HepG2 (cell line): ENCODE results near the gene CNNM3. TPM values are rescaled to one million over a fixed set of nuclear protein-coding genes. Genes with fewer than 3 reads are reported as not detected.
A peak's percentile ranks its signal among the peaks of the same experiment; 100 is the strongest.

Source experiments
- DNMT1 ChIP-seq: sonication (generic); formaldehyde crosslinking; IDR thresholded peaks from 2 replicates; pipeline ENCODE4 v1.5.1; 2020; ENCODE audit warnings: mild to moderate bottlenecking, missing genetic modification reagents
- FOXO4 ChIP-seq: sonication (generic); formaldehyde crosslinking; conservative IDR thresholded peaks from 2 replicates; pipeline ENCODE4 v1.8.1; 2023; ENCODE audit warnings: missing genetic modification reagents
- GATAD2A ChIP-seq: IDR thresholded peaks from 2 replicates; pipeline ENCODE4 v1.6.1; 2016
- HOXA3 ChIP-seq: sonication (generic); formaldehyde crosslinking; IDR thresholded peaks from 2 replicates; pipeline ENCODE4 v1.5.0; 2020; ENCODE audit warnings: missing genetic modification reagents
- KDM2A ChIP-seq: sonication (generic); formaldehyde crosslinking; IDR thresholded peaks from 2 replicates; pipeline ENCODE4 v1.4.0; 2020; ENCODE audit warnings: low read depth, missing genetic modification reagents, borderline replicate concordance
- LRRFIP1 ChIP-seq: sonication (generic); formaldehyde crosslinking; conservative IDR thresholded peaks from 2 replicates; pipeline ENCODE4 v1.4.0; 2020; ENCODE audit warnings: missing genetic modification reagents
- MEIS1 ChIP-seq: sonication (generic); formaldehyde crosslinking; IDR thresholded peaks from 2 replicates; pipeline ENCODE4 v1.9.0; 2021; ENCODE audit warnings: mild to moderate bottlenecking, missing genetic modification reagents, moderate library complexity, borderline replicate concordance
- MTA1 ChIP-seq: sonication (generic); formaldehyde crosslinking; IDR thresholded peaks from 2 replicates; pipeline ENCODE4 v1.4.0; 2020; ENCODE audit warnings: missing genetic modification reagents, mild to moderate bottlenecking, borderline replicate concordance
- SALL1 ChIP-seq: sonication (generic); formaldehyde crosslinking; IDR thresholded peaks from 2 replicates; pipeline ENCODE4 v1.8.0; 2022; ENCODE audit warnings: mild to moderate bottlenecking, missing genetic modification reagents
- SRSF4 ChIP-seq: fragments of 200-400 bp; formaldehyde crosslinking; IDR thresholded peaks from one replicate; pipeline ENCODE4 v1.6.1; 2018; ENCODE audit warnings: mild to moderate bottlenecking, low read depth, low read length, moderate library complexity; ENCODE audit not compliant: poor library complexity, severe bottlenecking
- TBL1XR1 ChIP-seq: fragments of 150-350 bp; IDR thresholded peaks from 2 replicates; pipeline ENCODE4 v1.6.1; 2014; ENCODE audit warnings: borderline replicate concordance, low read length; ENCODE audit not compliant: partially characterized antibody
- TEAD3 ChIP-seq: optimal IDR thresholded peaks from 2 replicates; pipeline ENCODE3; 2016; ENCODE audit warnings: borderline replicate concordance
- YY1 ChIP-seq: IDR thresholded peaks from 2 replicates; pipeline ENCODE4 v1.6.1; 2011; ENCODE audit warnings: low read length, low read depth, moderate library complexity, mild to moderate bottlenecking; ENCODE audit not compliant: insufficient read depth, insufficient replicate concordance
- ZFP1 ChIP-seq: IDR thresholded peaks from 2 replicates; pipeline ENCODE4 v1.6.1; 2016
- ZNF24 ChIP-seq: fragments of 450-650 bp; IDR thresholded peaks from 2 replicates; pipeline ENCODE4 v1.6.1; 2017; ENCODE audit warnings: antibody characterized with exemption, mild to moderate bottlenecking
- ZNF550 ChIP-seq: sonication (generic); formaldehyde crosslinking; IDR thresholded peaks from 2 replicates; pipeline ENCODE4 v1.4.0; 2020; ENCODE audit warnings: mild to moderate bottlenecking, missing genetic modification reagents, borderline replicate concordance
- ZNF562 ChIP-seq: sonication (generic); formaldehyde crosslinking; IDR thresholded peaks from 2 replicates; pipeline ENCODE4 v1.8.0; 2022; ENCODE audit warnings: missing genetic modification reagents, borderline replicate concordance
- ZNF687 ChIP-seq: sonication (generic); formaldehyde crosslinking; IDR thresholded peaks from 2 replicates; pipeline ENCODE4 v1.5.1; 2020; ENCODE audit warnings: mild to moderate bottlenecking, missing genetic modification reagents, moderate library complexity
- polyA plus RNA-seq, 8 experiments: library from polyadenylated mRNA; depleted of rRNA in 3 of 8; stranded (reverse) in 7 of 8; unstranded in 1 of 8; fragments of >200 nt; fragmentation: Illumina TruSeq in 4 of 8; extraction: Trizol in 4 of 8; gene quantifications; 2 replicates each; pipeline versions ENCODE4 v1.2.1 to v1.2.3, GENCODE V29; 2011 to 2016; ENCODE audit warnings: low read depth in 4 of 8, missing spikeins in 1 of 8, mixed read lengths in 1 of 8; ENCODE audit not compliant: insufficient read depth in 1 of 8
- total RNA-seq, 5 experiments: library from RNA; depleted of rRNA; stranded (reverse); fragments of >200 nt; fragmentation: Illumina TruSeq; extraction: Trizol; gene quantifications; 2 replicates each; pipeline ENCODE4 v1.2.3, GENCODE V29; 2016; ENCODE audit warnings: low read depth in 1 of 5
- TF ChIP-seq, protein P1 (sequence below): sonication (generic); formaldehyde crosslinking; IDR thresholded peaks from 2 replicates; pipeline ENCODE4 v1.4.0; 2020; ENCODE audit warnings: low read depth, mild to moderate bottlenecking, missing genetic modification reagents

The CNNM3 gene
- total and polyA plus RNA-seq, 2 of the 13 experiments (the other 11 are each of a cell fraction or from before 2014, with no cell fraction given): 21.2 to 27.9 TPM

GRCh38 chr2:96801005-96801785 is 14.9 kb upstream of the CNNM3 start (continued):
- TF ChIP-seq LRRFIP1 (no peak), TBL1XR1 (no peak), SALL1 (CRISPR knock-in tag) (peak; percentile 84), SRSF4 (no peak), GATAD2A (CRISPR knock-in tag) (peak; percentile 57; the same call in 1 of the 2 replicates), MTA1 (CRISPR knock-in tag) (peak; percentile 59; the same call in 1 of the 2 replicates), DNMT1 (peak; percentile 86), TEAD3 (CRISPR knock-in tag) (peak; percentile 14), MEIS1 (CRISPR knock-in tag) (0 out of 2 replicates have a peak, but pooled peaks have one; percentile 74), ZNF550 (CRISPR knock-in tag) (0 out of 2 replicates have a peak, but pooled peaks have one; percentile 38), HOXA3 (CRISPR knock-in tag) (peak; percentile 33; the same call in 1 of the 2 replicates), KDM2A (CRISPR knock-in tag) (peak; percentile 60; the same call in 1 of the 2 replicates), ZFP1 (CRISPR knock-in tag) (no peak), ZNF24 (no peak), ZNF687 (CRISPR knock-in tag) (peak; percentile 84), FOXO4 (CRISPR knock-in tag) (no peak), YY1 (no peak), ZNF562 (CRISPR knock-in tag) (no peak)
- TF ChIP-seq, protein P1, sequence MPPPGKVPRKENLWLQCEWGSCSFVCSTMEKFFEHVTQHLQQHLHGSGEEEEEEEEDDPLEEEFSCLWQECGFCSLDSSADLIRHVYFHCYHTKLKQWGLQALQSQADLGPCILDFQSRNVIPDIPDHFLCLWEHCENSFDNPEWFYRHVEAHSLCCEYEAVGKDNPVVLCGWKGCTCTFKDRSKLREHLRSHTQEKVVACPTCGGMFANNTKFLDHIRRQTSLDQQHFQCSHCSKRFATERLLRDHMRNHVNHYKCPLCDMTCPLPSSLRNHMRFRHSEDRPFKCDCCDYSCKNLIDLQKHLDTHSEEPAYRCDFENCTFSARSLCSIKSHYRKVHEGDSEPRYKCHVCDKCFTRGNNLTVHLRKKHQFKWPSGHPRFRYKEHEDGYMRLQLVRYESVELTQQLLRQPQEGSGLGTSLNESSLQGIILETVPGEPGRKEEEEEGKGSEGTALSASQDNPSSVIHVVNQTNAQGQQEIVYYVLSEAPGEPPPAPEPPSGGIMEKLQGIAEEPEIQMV: peak; percentile 51; the same call in 1 of the 2 replicates
